Neural crest cell (in vitro differentiated cells): ENCODE results near the gene ACSM2B. TPM values are rescaled to one million over a fixed set of nuclear protein-coding genes. Genes with fewer than 3 reads are reported as not detected.
"Not testable (repeated sequence)": the region's sequence is repeated elsewhere in the genome, so short reads cannot be mapped to it uniquely, and the experiment has no call there.

ENCODE experiments used
- DNase-seq: peaks from one replicate; pipeline ENCODE4 v3.0.0; 2021; ENCODE audit warnings: low read depth, mixed read lengths, low spot score
- H3K27ac Mint-ChIP-seq: one replicate; pipeline ENCODE4 v1.8.0; 2021; ENCODE audit warnings: mild to moderate bottlenecking, mixed read lengths; ENCODE audit not compliant: unreplicated experiment
- H3K27me3 Mint-ChIP-seq: 2 replicates; pipeline ENCODE4 v1.8.0; 2021; ENCODE audit warnings: low read depth, mild to moderate bottlenecking, mixed read lengths
- H3K36me3 Mint-ChIP-seq: 2 replicates; pipeline ENCODE4 v1.8.0; 2021; ENCODE audit warnings: low read depth, mild to moderate bottlenecking, mixed read lengths
- H3K4me1 Mint-ChIP-seq: 2 replicates; pipeline ENCODE4 v1.8.0; 2021; ENCODE audit warnings: mixed read lengths
- H3K4me3 Mint-ChIP-seq: one replicate; pipeline ENCODE4 v1.8.0; 2021; ENCODE audit warnings: mild to moderate bottlenecking, mixed read lengths
- H3K9me3 Mint-ChIP-seq: 2 replicates; pipeline ENCODE4 v1.8.0; 2021; ENCODE audit warnings: mixed read lengths
- CTCF ChIP-seq: fragments of 200-600 bp; sonication (generic); conservative IDR thresholded peaks from 2 replicates; pipeline ENCODE4 v1.5.0; 2021; ENCODE audit warnings: antibody characterized with exemption, mild to moderate bottlenecking
- total RNA-seq: library from RNA; stranded (reverse); gene quantifications from 2 replicates; pipeline ENCODE4 v1.2.1, GENCODE V29; 2021

The ACSM2B gene
- total RNA-seq, 1 donor from 2014 or later, result not detected

- peaks cover 14% of the 10 kb centered on the region for H3K27me3 Mint-ChIP-seq
- H3K27ac Mint-ChIP-seq, result no peak overlapping the region
- no peak overlapping the region for H3K4me3 Mint-ChIP-seq
- TF ChIP-seq CTCF, result no peak
- H3K4me1 Mint-ChIP-seq, result no peaks in the 10 kb centered on the region
- H3K36me3 Mint-ChIP-seq, result no peaks in the 10 kb centered on the region
- H3K9me3 Mint-ChIP-seq, result peaks cover 2% of the 10 kb centered on the region
- DNase-seq, result no peak
Measured at GRCh38 chr16:20568404-20568803, 7.8 kb downstream of the ACSM2B start.

- H3K9me3 Mint-ChIP-seq, result peaks cover 5% of the 10 kb centered on the region
- TF ChIP-seq CTCF, result no peak
- no peak overlapping the region for H3K4me3 Mint-ChIP-seq
- H3K27me3 Mint-ChIP-seq, result peaks cover 16% of the 10 kb centered on the region
- no peaks in the 10 kb centered on the region for H3K36me3 Mint-ChIP-seq
- H3K27ac Mint-ChIP-seq, result no peak overlapping the region
- no peaks in the 10 kb centered on the region for H3K4me1 Mint-ChIP-seq
- no peak for DNase-seq
Measured at GRCh38 chr16:20566864-20567263, 9.3 kb downstream of the ACSM2B start.

GRCh38 chr16:20565334-20565733 is 10.8 kb downstream of the ACSM2B start:
- not testable (repeated sequence) for H3K4me1 Mint-ChIP-seq, H3K36me3 Mint-ChIP-seq

GRCh38 chr16:20564218-20564617 is 11.9 kb downstream of the ACSM2B start:
- Mint-ChIP-seq H3K9me3 (peaks cover 10% of the 10 kb centered on the region), H3K27me3 (peaks cover 18% of the 10 kb centered on the region)
- not testable (repeated sequence) for H3K4me1 Mint-ChIP-seq, H3K27ac Mint-ChIP-seq, H3K36me3 Mint-ChIP-seq, DNase-seq, H3K4me3 Mint-ChIP-seq

More at GRCh38 chr16:20565334-20565733, 10.8 kb downstream of the ACSM2B start:
- H3K9me3 Mint-ChIP-seq, DNase-seq, H3K4me3 Mint-ChIP-seq, H3K27ac Mint-ChIP-seq: not testable (repeated sequence)
- H3K27me3 Mint-ChIP-seq, result peaks cover 17% of the 10 kb centered on the region

GRCh38 chr16:20555628-20556027 is 20.5 kb downstream of the ACSM2B start:
- not testable (repeated sequence) for H3K4me3 Mint-ChIP-seq

GRCh38 chr16:20554689-20555088 is 21.5 kb downstream of the ACSM2B start:
- not testable (repeated sequence) for DNase-seq, H3K27ac Mint-ChIP-seq, H3K36me3 Mint-ChIP-seq, H3K9me3 Mint-ChIP-seq, H3K4me3 Mint-ChIP-seq, H3K4me1 Mint-ChIP-seq
- peaks cover 56% of the 10 kb centered on the region for H3K27me3 Mint-ChIP-seq

More at GRCh38 chr16:20555628-20556027, 20.5 kb downstream of the ACSM2B start:
- H3K36me3 Mint-ChIP-seq, DNase-seq, H3K4me1 Mint-ChIP-seq, H3K27ac Mint-ChIP-seq: not testable (repeated sequence)
- H3K9me3 Mint-ChIP-seq, result peaks cover 11% of the 10 kb centered on the region
- H3K27me3 Mint-ChIP-seq, result peaks cover 60% of the 10 kb centered on the region

- H3K9me3 Mint-ChIP-seq, H3K4me3 Mint-ChIP-seq, DNase-seq, H3K36me3 Mint-ChIP-seq, H3K27ac Mint-ChIP-seq, H3K4me1 Mint-ChIP-seq: not testable (repeated sequence)
- peaks cover 62% of the 10 kb centered on the region for H3K27me3 Mint-ChIP-seq
Measured at GRCh38 chr16:20553493-20553892, 22.7 kb downstream of the ACSM2B start.

- not testable (repeated sequence) for H3K4me3 Mint-ChIP-seq, H3K4me1 Mint-ChIP-seq, DNase-seq, H3K36me3 Mint-ChIP-seq, H3K9me3 Mint-ChIP-seq, H3K27ac Mint-ChIP-seq
- H3K27me3 Mint-ChIP-seq, result peaks cover 61% of the 10 kb centered on the region
Measured at GRCh38 chr16:20546951-20547350, 29.2 kb downstream of the ACSM2B start.

GRCh38 chr16:20546278-20546853 is 29.8 kb downstream of the ACSM2B start:
- not testable (repeated sequence) for H3K4me3 Mint-ChIP-seq, H3K27ac Mint-ChIP-seq, H3K4me1 Mint-ChIP-seq, DNase-seq, H3K9me3 Mint-ChIP-seq, H3K36me3 Mint-ChIP-seq
- peaks cover 56% of the 10 kb centered on the region for H3K27me3 Mint-ChIP-seq

GRCh38 chr16:20540603-20541316 is 35.4 kb downstream of the ACSM2B start:
- peaks cover 46% of the 10 kb centered on the region for H3K27me3 Mint-ChIP-seq
- DNase-seq, H3K4me3 Mint-ChIP-seq, H3K4me1 Mint-ChIP-seq, H3K9me3 Mint-ChIP-seq, H3K27ac Mint-ChIP-seq, H3K36me3 Mint-ChIP-seq: not testable (repeated sequence)
